ENCODE measurements around the gene PLA2G5. TPM values are rescaled to one million over a fixed set of nuclear protein-coding genes. Genes with fewer than 3 reads are reported as not detected.

PLA2G5 gene
- total and polyA plus RNA-seq, 2 of the 13 experiments (the other 11 are each of a cell fraction or from before 2014, with no cell fraction given): not detected

DNA sequence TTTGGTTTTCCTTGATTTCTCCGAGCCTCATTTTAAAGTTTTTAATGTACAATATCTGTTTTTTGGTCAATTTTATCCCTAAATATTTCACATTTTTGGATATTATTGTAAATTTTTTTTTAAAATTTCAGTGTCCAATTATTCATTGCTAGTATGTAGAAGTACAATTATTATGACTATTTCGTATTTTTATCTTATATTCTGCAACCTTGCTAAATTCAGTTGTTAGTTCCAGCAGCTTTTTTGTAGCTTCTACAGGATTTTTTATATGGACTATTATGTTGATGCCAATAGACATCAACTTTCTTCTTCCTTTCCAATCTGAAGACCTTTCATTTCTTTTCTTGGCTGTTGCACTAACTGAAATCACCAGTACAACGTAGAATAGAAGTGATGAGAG is 65.0 kb downstream of the PLA2G5 start:
- Histone ChIP-seq H3K4me3 (replicated peaks in 1 of 3; ENCODE audit: insufficient read depth in 1 of 3, low read depth in 2 of 3, low read length in 3 of 3) (no peak overlapping the region), H3K9ac (ENCODE audit: insufficient read depth, low read depth, low read length) (no peak overlapping the region), H3K27ac (ENCODE audit: extremely low read length, insufficient read depth, low read length) (no peak overlapping the region), H3K79me2 (ENCODE audit: insufficient read depth, low read length) (no peaks in the 10 kb centered on the region), H3K4me1 (ENCODE audit: insufficient read depth, low read length) (no peaks in the 10 kb centered on the region), H3K4me2 (ENCODE audit: low read depth, low read length) (no peak overlapping the region), H3K9me3 (ENCODE audit: low read length) (no peaks in the 10 kb centered on the region), H3K36me3 (replicated peaks in 1 of 2; ENCODE audit: control insufficient read depth in 1 of 2, insufficient read depth in 2 of 2, low read length in 2 of 2) (no peaks in the 10 kb centered on the region), H2AFZ (ENCODE audit: low read length) (no peak overlapping the region), H4K20me1 (ENCODE audit: insufficient read depth, low read length) (no peaks in the 10 kb centered on the region), H3K27me3 (ENCODE audit: control insufficient read depth in 1 of 2, insufficient read depth in 2 of 2, low read length in 2 of 2) (0 out of 5 replicates have a peak, but pooled peaks cover 1 to 7% of the 10 kb centered on the region in 2 experiments)
- ATAC-seq (no peak), FAIRE-seq (no peak), DNase-seq (ENCODE audit: low spot score) (no peak)
- CTCF ChIA-PET (ENCODE audit: low intra/inter-chr PET ratio, low total read pairs): no interaction called here
- WGBS (ENCODE audit: low lambda C conversion rate): 27% methylated on average over 3 of the region's 3 CpGs
- intact Hi-C loops (cut with micrococcal nuclease; ENCODE audit: unreplicated experiment): no loop called here
- TF ChIP-seq NR2F2 (IDR thresholded peaks at IDR 0.05; ENCODE audit: borderline replicate concordance, low read depth) (no peak), CCDC6 (CRISPR knock-in tag; IDR thresholded peaks at IDR 0.05) (no peak), MAFK (conservative IDR thresholded peaks at IDR 0.05 in 1 of 2, IDR thresholded peaks at IDR 0.05 in 1 of 2; ENCODE audit: low read length in 2 of 2) (peak in 1 of 2 experiments; percentile 58; a peak in 2 of 4 replicates), TFE3 (CRISPR knock-in tag; IDR thresholded peaks at IDR 0.05) (no peak), MAFF (IDR thresholded peaks at IDR 0.05; ENCODE audit: low read depth, low read length) (peak; percentile 34; the same call in 1 of the 2 replicates)
- in situ Hi-C loops (cut with HindIII; ENCODE audit: extremely low pct_ligation_motif_present, low pct_unique_long_range_greater_than_20kb): no loop called here
- POLR2A ChIA-PET: no interaction called here
- BruUV-seq (replicated peaks): no TSS peak

- no peak for DNase-seq (ENCODE audit: low spot score)
These were observed 66.3 kb downstream of the PLA2G5 start for GRCh38 chr1:20136249-20136648.

More at GRCh38 chr1:20136249-20136648, 66.3 kb downstream of the PLA2G5 start:
- no peak for ATAC-seq
- POLR2A ChIA-PET: no interaction called here
- Histone ChIP-seq H3K36me3 (replicated peaks in 1 of 2; ENCODE audit: control insufficient read depth in 1 of 2, insufficient read depth in 2 of 2, low read length in 2 of 2) (no peaks in the 10 kb centered on the region), H3K4me3 (replicated peaks in 1 of 3; ENCODE audit: insufficient read depth in 1 of 3, low read depth in 2 of 3, low read length in 3 of 3) (no peak overlapping the region), H3K27me3 (ENCODE audit: control insufficient read depth in 1 of 2, insufficient read depth in 2 of 2, low read length in 2 of 2) (0 out of 5 replicates have a peak, but pooled peaks cover 1 to 9% of the 10 kb centered on the region in 2 experiments), H3K4me1 (ENCODE audit: insufficient read depth, low read length) (no peaks in the 10 kb centered on the region), H3K4me2 (ENCODE audit: low read depth, low read length) (no peak overlapping the region), H3K9ac (ENCODE audit: insufficient read depth, low read depth, low read length) (no peak overlapping the region), H3K79me2 (ENCODE audit: insufficient read depth, low read length) (no peaks in the 10 kb centered on the region), H3K27ac (ENCODE audit: extremely low read length, insufficient read depth, low read length) (no peak overlapping the region), H2AFZ (ENCODE audit: low read length) (no peak overlapping the region), H4K20me1 (ENCODE audit: insufficient read depth, low read length) (no peaks in the 10 kb centered on the region), H3K9me3 (ENCODE audit: low read length) (no peaks in the 10 kb centered on the region)
- no peak for FAIRE-seq
- CTCF ChIA-PET (ENCODE audit: low intra/inter-chr PET ratio, low total read pairs): no interaction called here
- BruUV-seq (replicated peaks): no TSS peak
- TF ChIP-seq ZMAT3 (CRISPR knock-in tag; conservative IDR thresholded peaks at IDR 0.05): no peak
- no peak for TF ChIP-seq AHR (CRISPR knock-in tag; IDR thresholded peaks at IDR 0.05)
- no peak for TF ChIP-seq ZNF709 (CRISPR knock-in tag; IDR thresholded peaks at IDR 0.05)
- no peak for TF ChIP-seq POGZ (CRISPR knock-in tag; IDR thresholded peaks at IDR 0.05)
- no peak for TF ChIP-seq REPIN1 (CRISPR knock-in tag; IDR thresholded peaks at IDR 0.05; ENCODE audit: borderline replicate concordance, low read depth)
- TF ChIP-seq RAD51 (IDR thresholded peaks at IDR 0.05; ENCODE audit: borderline replicate concordance): no peak
- TF ChIP-seq CSRNP1 (CRISPR knock-in tag; IDR thresholded peaks at IDR 0.05): no peak
- no peak for TF ChIP-seq EED (CRISPR knock-in tag; IDR thresholded peaks at IDR 0.05)
- TF ChIP-seq ZNF761 (CRISPR knock-in tag; conservative IDR thresholded peaks at IDR 0.05): no peak
- TF ChIP-seq ZNF10 (CRISPR knock-in tag; IDR thresholded peaks at IDR 0.05; ENCODE audit: borderline replicate concordance, low read depth): no peak
- no peak for TF ChIP-seq ZKSCAN8 (CRISPR knock-in tag; IDR thresholded peaks at IDR 0.05; ENCODE audit: borderline replicate concordance)
- TF ChIP-seq XRCC5 (optimal IDR thresholded peaks at IDR 0.05; ENCODE audit: low read length): no peak
- intact Hi-C loops (cut with micrococcal nuclease; ENCODE audit: unreplicated experiment): no loop called here
- WGBS (ENCODE audit: low lambda C conversion rate): 65% methylated on average over 3 of the region's 3 CpGs
- in situ Hi-C loops (cut with HindIII; ENCODE audit: extremely low pct_ligation_motif_present, low pct_unique_long_range_greater_than_20kb): no loop called here
